ENCODE data around the gene TMEM144.

DNA sequence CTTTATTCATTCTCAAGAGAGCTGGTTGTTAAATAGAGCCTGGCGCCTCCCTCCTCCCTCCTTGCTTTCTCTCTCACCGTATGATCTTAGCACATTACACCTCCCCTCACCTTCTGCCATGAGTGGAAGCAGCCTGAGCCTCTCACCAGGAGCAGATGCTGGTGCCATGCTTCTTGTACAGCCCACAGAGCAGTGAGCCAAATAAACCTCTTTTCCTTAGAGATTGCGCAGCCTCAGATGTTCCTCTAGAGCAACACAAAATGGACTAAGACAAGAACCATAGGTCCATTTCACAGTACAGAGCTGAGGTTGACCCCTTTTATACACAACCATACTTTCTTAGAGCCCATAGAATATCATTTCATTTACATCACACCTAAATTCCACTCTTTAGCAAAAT lies 10.1 kb upstream of the TMEM144 start:
- no peak for TF ChIP-seq EZH2phosphoT487 (conservative IDR thresholded peaks at IDR 0.05; ENCODE audit: low read length)
- TF ChIP-seq, protein P1, sequence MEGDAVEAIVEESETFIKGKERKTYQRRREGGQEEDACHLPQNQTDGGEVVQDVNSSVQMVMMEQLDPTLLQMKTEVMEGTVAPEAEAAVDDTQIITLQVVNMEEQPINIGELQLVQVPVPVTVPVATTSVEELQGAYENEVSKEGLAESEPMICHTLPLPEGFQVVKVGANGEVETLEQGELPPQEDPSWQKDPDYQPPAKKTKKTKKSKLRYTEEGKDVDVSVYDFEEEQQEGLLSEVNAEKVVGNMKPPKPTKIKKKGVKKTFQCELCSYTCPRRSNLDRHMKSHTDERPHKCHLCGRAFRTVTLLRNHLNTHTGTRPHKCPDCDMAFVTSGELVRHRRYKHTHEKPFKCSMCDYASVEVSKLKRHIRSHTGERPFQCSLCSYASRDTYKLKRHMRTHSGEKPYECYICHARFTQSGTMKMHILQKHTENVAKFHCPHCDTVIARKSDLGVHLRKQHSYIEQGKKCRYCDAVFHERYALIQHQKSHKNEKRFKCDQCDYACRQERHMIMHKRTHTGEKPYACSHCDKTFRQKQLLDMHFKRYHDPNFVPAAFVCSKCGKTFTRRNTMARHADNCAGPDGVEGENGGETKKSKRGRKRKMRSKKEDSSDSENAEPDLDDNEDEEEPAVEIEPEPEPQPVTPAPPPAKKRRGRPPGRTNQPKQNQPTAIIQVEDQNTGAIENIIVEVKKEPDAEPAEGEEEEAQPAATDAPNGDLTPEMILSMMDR (IDR thresholded peaks at IDR 0.05; ENCODE audit: insufficient read depth, low read length, poor library complexity, severe bottlenecking): no peak

All from SU-DHL-6 (cell line).